Measurements from ENCODE around the gene S1PR5.
A peak's percentile ranks its signal among the peaks of the same experiment; 100 is the strongest.

S1PR5 gene

GRCh38 chr19:10516671-10517286 lies 468 bp downstream of the S1PR5 start:
- DNase-seq (ENCODE audit: low read depth in 2 of 2) = no peak

- peak in 1 of 2 donors; percentile 17 for DNase-seq (ENCODE audit: low read depth in 2 of 2)
Observed at GRCh38 chr19:10516064-10516385, 1.2 kb downstream of the S1PR5 start.

DNA sequence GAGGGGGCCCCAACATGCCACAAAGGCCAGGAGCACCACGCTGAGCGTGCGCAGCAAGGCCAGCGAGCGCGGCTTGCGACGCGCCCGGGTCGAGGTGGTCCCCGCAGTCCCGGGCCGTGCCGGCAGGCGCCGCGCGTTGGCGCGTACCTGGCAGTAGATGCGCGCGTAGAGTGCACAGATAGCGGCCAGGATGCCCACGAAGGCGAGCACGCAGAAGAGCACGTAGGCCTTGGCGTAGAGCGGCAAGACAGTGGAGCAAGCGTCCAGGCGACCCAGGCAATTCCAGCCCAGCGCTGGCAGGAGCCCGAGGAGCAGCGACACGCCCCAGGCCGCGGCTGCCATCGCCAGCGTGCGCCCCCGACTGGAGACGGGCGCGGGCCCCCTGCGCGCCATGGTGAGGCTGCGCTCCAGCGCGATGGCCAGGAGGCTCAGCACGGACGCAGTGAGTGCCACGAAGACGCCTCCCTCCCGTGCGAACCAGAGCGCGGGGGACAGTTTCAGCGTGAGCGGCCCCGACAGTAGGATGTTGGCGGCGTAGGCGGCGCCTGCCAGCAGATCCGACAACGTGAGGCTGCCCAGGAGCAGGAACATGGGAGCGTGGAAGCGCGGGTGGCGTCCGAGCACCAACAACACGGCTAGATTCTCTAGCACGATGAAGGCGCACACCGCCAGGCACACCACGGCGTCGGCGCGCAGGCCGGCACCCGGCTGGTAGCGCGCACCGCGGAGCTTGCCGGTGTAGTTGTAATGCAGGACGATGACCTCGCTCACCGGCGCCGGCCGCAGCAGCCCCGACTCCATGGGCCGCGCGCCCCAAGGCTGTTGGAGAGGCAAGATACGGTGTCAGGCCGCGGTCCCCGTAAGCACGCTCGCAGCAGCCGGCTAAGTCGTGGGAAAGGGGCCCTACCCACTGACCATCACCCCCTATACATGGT lies 2.8 kb downstream of the S1PR5 start:
- no peak for DNase-seq (ENCODE audit: low read depth in 2 of 2)

GRCh38 chr19:10513223-10513622 lies 4.0 kb downstream of the S1PR5 start:
- DNase-seq (ENCODE audit: low read depth in 2 of 2) = no peak

GRCh38 chr19:10510301-10510802 lies 6.9 kb downstream of the S1PR5 start:
- peak in 1 of 2 donors; percentile 49 for DNase-seq (ENCODE audit: low read depth in 2 of 2)

DNA sequence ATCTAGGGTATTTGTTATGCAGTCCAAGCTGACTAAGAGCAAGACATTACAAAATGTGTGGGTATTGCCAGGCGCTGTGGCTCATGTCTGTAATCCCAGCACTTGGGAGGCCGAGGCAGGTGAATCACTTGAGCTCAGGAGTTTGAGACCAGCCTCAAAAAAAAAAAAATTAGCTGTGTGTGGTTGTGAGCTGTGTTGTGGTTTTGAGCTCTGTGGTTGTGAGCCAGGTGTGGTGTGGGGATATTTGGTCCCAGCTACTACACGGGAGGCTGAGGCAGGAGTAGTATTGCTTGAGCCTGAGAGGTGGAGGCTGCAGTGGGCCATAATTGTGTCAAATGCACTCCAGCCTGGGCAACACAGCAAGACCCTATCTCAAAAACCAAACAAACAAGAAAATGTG lies 8.5 kb downstream of the S1PR5 start:
- DNase-seq (ENCODE audit: low read depth in 2 of 2) = no peak

GRCh38 chr19:10508036-10508435 lies 9.2 kb downstream of the S1PR5 start:
- no peak for DNase-seq (ENCODE audit: low read depth in 2 of 2)

DNA sequence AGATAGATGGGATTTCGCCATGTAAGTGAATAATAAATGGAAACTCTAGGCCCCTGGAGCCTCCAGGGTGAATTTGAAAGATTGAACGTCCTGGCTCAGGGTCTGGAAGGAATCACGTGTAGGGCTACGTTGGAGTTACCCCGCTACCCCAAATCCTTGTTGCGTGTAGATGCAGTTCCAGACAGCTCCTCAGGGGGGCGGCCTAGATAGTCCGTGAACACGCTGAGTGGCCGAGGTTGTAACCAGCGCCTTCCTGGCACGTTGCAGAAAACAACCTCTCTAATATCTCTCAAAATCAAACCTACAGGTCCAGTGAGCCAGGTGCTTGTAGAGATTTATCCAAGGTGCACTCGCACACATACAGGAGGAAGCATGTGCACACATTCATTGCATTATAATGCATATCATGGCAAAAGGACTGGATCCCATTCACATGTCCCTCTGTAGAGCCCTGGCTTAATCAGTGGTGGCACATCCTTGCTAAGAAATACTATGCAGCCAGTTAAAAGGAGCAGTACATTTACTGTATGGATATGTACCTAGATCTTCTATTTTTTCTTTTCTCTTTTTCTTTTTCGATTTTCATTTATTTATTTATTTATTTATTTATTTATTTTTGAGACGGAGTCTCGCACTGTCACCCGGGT lies 11.5 kb downstream of the S1PR5 start:
- peak; percentile 61 to 73 for DNase-seq (ENCODE audit: low read depth in 2 of 2)

DNA sequence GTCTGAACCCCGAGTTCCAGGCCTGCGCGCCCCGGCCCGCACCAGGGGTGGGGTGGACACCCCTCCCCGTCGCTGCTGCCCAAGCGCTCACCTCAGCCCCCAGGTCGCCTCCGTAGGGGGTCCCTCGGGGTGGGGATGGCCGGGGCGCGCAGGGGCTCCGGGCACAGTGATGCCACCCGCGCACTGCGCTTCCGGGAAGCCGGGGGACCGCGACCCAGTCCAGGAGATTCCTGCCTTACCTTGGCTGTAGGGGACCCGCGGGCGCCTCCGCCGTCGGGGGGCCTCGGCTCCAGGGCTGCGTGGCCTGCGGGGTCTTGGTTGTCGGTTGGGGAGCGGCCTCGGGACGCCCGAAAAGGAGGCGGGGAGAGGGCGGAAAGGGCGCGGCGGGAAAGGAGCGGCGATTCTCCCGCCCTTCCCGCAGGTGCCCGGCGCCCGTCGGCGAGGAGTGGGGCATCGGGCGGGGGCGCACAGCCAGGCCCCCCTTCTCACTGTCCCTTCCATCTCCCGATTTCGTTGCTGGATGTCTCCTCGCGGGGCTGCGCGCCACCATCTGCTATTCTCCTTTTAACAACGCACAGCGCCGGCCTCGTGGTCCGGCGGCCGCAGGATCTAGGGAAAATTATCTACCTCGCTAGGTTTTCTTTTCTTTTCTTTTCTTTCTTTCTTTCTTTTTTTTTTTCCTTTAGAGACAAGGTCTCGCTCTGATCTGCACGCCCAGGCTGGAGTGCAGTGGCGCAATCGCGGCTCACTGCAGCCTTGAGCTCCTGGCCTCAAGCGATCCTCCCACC lies 14.1 kb downstream of the S1PR5 start, which contains the start of gene KEAP1:
Gene KEAP1, minus strand, starts transcription at position 355 of the 788 bp plus-strand sequence. CDS start 3,323 bp downstream, outside the sequence.
- DNase-seq (ENCODE audit: low read depth in 2 of 2) = no peak

DNA sequence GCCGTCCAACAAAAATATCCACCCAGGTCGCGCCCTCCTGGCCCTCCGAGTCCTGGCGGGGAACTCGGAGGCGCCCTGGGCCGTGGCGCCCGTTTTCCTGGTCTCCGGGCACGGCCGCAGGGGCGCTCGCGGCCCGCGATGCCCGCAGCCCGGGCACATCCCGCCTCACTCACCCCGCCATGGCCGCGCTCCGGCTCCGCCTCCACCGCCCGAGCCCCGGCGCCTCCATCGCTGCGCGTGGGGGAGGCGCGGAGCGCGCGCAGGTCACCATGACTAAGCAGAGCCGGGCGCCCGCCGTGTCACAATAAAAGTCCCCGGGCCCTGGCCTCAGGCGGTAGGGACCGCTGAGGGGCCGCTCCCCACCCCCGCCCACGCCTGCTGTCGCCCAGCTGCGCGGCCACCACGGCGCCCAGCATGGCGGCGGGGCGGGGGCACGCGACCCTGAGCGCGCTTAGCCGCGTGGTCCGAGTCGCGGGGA lies 14.7 kb downstream of the S1PR5 start:
- peak; percentile 71 to 81 for DNase-seq (ENCODE audit: low read depth in 2 of 2)

- DNase-seq (ENCODE audit: low read depth in 2 of 2) = no peak
Observed at GRCh38 chr19:10501971-10502523, 15.2 kb downstream of the S1PR5 start.

GRCh38 chr19:10500247-10500592 lies 17.0 kb downstream of the S1PR5 start:
- no peak for DNase-seq (ENCODE audit: low read depth in 2 of 2)

DNA sequence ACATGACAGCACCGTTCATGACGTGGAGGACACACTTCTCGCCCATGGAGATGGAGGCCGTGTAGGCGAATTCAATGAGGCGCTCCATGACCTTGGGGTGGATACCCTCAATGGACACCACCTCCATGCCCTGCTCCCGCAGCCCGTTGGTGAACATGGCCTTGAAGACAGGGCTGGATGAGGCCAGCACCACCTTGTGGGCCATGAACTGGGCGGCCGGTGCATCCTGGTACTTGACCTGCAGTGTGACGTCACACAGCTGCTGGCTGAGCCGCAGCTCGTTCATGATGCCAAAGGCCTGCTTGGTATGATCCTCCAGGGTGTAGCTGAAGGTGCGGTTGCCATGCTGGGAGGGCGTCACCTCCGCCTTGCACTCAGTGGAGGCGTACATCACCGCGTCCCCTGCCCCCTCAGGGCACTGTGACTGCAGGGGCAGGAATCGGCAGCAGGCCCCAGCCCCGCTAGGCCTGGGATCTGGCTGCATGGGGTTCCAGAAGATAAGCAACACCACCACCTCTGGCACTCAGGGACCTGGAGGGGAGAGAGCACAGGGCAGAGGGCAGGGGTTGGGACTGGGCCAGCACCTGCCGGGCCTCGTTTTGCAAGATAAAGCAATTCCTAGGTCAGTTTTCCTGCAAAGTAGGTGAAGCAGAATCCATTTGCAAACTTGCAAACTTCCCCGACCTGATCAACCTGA lies 17.5 kb downstream of the S1PR5 start:
- no peak for DNase-seq (ENCODE audit: low read depth in 2 of 2)

DNA sequence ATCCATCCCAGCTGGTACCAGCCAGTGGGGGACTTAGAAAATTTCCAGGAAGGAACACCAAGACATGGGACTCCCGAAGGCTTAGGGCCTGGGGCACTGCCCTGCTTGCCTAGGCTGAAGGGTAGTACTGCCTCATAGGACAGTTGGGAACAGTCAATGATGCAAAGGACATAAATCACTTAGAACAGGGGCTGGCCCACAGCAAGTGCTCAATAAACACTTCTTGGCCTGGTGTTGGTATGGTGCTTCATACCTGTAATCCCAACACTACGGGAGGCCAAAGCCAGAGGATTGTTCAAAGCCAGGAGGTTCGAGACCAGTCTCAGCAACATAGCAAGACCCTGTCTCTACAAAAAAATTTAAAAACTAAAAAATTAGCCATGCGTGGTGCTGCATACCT lies 19.9 kb downstream of the S1PR5 start:
- no peak for DNase-seq (ENCODE audit: low read depth in 2 of 2)

- no peak for DNase-seq (ENCODE audit: low read depth in 2 of 2)
Observed at GRCh38 chr19:10491472-10492047, 25.7 kb downstream of the S1PR5 start.

GRCh38 chr19:10486551-10486950 lies 30.7 kb downstream of the S1PR5 start:
- DNase-seq (ENCODE audit: low read depth in 2 of 2) = no peak

GRCh38 chr19:10478903-10479384 lies 38.3 kb downstream of the S1PR5 start:
- peak; percentile 70 to 75 for DNase-seq (ENCODE audit: low read depth in 2 of 2)

DNA sequence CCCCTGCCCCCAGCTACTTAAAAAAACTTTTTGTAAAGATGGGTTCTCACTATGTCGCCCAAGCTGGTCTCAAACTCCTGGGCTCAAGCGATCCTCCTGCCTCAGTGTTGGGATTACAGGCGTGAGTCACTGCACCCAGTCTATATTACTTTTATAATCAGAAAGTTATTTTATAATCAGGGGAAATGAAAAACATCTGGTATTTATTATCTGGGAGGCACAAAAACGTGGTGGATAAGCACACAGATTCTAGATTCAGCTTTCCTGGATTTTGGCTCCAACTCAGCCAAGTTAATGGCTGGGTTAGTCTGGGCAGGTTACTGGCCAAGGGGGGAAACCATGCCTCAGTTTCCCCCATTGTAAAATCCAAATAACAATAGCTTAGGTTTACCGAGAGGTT lies 38.8 kb downstream of the S1PR5 start:
- no peak for DNase-seq (ENCODE audit: low read depth in 2 of 2)

DNA sequence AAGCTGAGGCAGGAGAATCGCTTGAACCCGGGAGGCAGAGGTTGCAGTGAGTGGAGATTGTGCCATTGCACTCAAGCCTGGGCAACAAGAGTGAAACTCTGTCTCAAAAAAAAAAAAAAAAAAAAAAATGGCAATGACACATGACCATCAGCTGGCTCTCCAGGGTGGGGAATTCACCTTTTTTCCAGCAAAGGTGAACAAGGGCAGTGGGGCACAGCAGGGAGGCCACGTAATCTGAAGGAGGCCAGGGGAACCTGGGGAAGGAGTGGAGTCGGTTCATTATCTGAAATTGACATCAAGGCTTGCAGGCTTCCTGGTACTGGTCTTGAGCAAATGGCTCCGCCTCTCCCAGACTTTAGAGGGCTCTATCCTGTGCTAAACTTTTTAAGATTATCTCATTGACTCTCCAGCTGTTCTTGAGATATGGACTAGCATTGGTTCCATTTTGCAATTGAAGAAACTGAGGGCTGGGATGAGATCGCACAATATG lies 42.2 kb downstream of the S1PR5 start:
- no peak for DNase-seq (ENCODE audit: low read depth in 2 of 2)

- no peak for DNase-seq (ENCODE audit: low read depth in 2 of 2)
Observed at GRCh38 chr19:10473192-10473591, 44.1 kb downstream of the S1PR5 start.
